NCI-H1436 treated with DMSO at 0.1 percent for 48 hours (cell line): ENCODE measurements around the gene BAG5.
"Not testable (repeated sequence)": the region's sequence is repeated elsewhere in the genome, so short reads cannot be mapped to it uniquely, and the experiment has no call there.

Experiments used
- DNase-seq: peaks from one replicate; lab custom pipeline; 2025; lab: John Stamatoyannopoulos, UW

The BAG5 gene

GRCh38 chr14:103534576-103535061 lies 27.8 kb downstream of the BAG5 start:
- no peak for DNase-seq

- DNase-seq: no peak
These were observed 28.4 kb downstream of the BAG5 start for GRCh38 chr14:103533999-103534575.

GRCh38 chr14:103533137-103533998 lies 29.1 kb downstream of the BAG5 start:
- no peak for DNase-seq

- no peak for DNase-seq
These were observed 30.0 kb downstream of the BAG5 start for GRCh38 chr14:103532216-103533136.

- DNase-seq: no peak
These were observed 30.8 kb downstream of the BAG5 start for GRCh38 chr14:103531421-103532215.

GRCh38 chr14:103530831-103531230 lies 31.6 kb downstream of the BAG5 start:
- no peak for DNase-seq

- no peak for DNase-seq
These were observed 32.1 kb downstream of the BAG5 start for GRCh38 chr14:103530390-103530789.

- no peak for DNase-seq
These were observed 32.8 kb downstream of the BAG5 start for GRCh38 chr14:103529383-103530365.

GRCh38 chr14:103528587-103529382 lies 33.7 kb downstream of the BAG5 start, which contains the start of gene TRMT61A:
Gene TRMT61A, plus strand, starts transcription at chr14:103529196. Its CDS starts 783 bp downstream, at chr14:103529979.
- DNase-seq: no peak

- DNase-seq: no peak
These were observed 34.3 kb downstream of the BAG5 start for GRCh38 chr14:103528146-103528586.

- DNase-seq: no peak
These were observed 34.9 kb downstream of the BAG5 start for GRCh38 chr14:103527408-103528145.

GRCh38 chr14:103526914-103527248 lies 35.6 kb downstream of the BAG5 start:
- DNase-seq: no peak

GRCh38 chr14:103526247-103526913 lies 36.1 kb downstream of the BAG5 start:
- DNase-seq: no peak

GRCh38 chr14:103525430-103526246 lies 36.8 kb downstream of the BAG5 start:
- DNase-seq: not testable (repeated sequence)

- DNase-seq: no peak
These were observed 38.2 kb downstream of the BAG5 start for GRCh38 chr14:103524002-103524935.

GRCh38 chr14:103523575-103523954 lies 38.9 kb downstream of the BAG5 start:
- no peak for DNase-seq
